Measurements from ENCODE around the gene CNPY1. TPM values are rescaled to one million over a fixed set of nuclear protein-coding genes. Genes with fewer than 3 reads are reported as not detected.

The CNPY1 gene
- polyA plus RNA-seq, 2 of the 4 experiments (the other 2 are of a cell fraction), result not detected

DNA sequence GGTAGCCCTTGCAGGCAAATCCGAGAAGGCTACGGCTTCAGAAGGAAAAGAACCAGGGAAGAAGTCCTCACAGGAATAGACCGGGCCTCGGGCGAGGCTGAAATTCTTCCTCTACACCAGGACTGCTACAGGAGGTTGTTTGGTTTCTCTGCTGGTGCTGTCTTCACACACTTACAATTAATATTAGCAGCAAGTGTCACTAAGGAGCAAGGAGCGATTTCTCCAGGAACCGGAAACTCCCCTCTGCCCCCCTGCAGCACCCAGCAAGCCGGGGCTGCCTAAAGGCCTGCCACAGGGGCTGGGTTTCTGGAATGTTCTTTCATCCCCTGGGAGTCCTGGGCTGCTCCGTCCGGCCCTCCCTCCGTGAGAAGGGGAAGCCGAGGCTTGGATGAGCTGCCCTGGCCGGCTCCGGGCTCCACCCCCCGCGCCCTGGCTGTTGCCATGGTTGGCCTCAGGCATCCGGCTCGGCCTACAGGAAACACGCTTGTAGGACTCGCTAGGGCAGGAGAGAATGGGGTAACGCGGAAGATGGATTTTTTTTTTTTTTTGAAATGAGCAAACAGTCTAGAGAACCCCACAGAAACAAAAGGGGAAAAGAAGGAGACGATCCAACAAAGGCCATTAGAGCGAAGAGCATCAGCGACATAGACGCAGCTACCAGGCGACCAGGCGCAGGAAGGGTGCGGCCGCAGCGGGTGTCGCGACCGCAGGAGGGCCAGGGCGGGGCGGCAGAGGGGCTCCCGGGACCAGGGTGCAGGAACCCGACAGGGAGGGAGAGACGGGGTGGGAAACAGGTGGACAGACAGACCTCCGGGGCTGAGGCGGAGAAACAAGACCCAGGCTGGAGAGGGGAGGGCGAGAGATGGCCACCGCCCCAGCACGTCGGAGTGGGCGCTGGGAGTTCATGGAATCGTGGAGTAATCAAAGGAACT, 55.4 kb downstream of the CNPY1 start:
- ATAC-seq (no peak), DNase-seq (ENCODE audit: low read depth in 1 of 2, low spot score in 1 of 2) (no peak), FAIRE-seq (no peak)
- Histone ChIP-seq H3K4me1 (no peaks in the 10 kb centered on the region), H3K9me3 (no peaks in the 10 kb centered on the region), H3K27ac (no peak overlapping the region), H3K4me3 (no peak overlapping the region), H3K4me2 (no peak overlapping the region)
- ChIA-PET POLR2A (no interaction called here), CTCF (no interaction called here)
- WGBS (ENCODE audit: missing lambda C conversion rate), result 86% methylated on average over 44 of the region's 47 CpGs
- TF ChIP-seq, protein P1, sequence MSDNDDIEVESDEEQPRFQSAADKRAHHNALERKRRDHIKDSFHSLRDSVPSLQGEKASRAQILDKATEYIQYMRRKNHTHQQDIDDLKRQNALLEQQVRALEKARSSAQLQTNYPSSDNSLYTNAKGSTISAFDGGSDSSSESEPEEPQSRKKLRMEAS (IDR thresholded peaks at IDR 0.05), result no peak
- TF ChIP-seq RARB (CRISPR knock-in tag; IDR thresholded peaks at IDR 0.05) (no peak), NFE2L2 (conservative IDR thresholded peaks at IDR 0.05; ENCODE audit: low read length) (no peak), CHD4 (IDR thresholded peaks at IDR 0.05; ENCODE audit: borderline replicate concordance) (no peak), HDAC2 (IDR thresholded peaks at IDR 0.05) (no peak), NR3C1 (IDR thresholded peaks at IDR 0.05) (no peak), FOSL2 (IDR thresholded peaks at IDR 0.05) (no peak), FOSL2 (CRISPR knock-in tag; IDR thresholded peaks at IDR 0.05) (no peak), FOSB (CRISPR knock-in tag; IDR thresholded peaks at IDR 0.05) (no peak), ZC3H11A (IDR thresholded peaks at IDR 0.05) (no peak), ZFP36 (IDR thresholded peaks at IDR 0.05; ENCODE audit: borderline replicate concordance, partially characterized antibody) (no peak), RNF2 (IDR thresholded peaks at IDR 0.05; ENCODE audit: borderline replicate concordance, low read depth) (no peak), RCOR1 (IDR thresholded peaks at IDR 0.05; ENCODE audit: low read depth, low read length) (no peak)
- TF ChIP-seq, protein P2, sequence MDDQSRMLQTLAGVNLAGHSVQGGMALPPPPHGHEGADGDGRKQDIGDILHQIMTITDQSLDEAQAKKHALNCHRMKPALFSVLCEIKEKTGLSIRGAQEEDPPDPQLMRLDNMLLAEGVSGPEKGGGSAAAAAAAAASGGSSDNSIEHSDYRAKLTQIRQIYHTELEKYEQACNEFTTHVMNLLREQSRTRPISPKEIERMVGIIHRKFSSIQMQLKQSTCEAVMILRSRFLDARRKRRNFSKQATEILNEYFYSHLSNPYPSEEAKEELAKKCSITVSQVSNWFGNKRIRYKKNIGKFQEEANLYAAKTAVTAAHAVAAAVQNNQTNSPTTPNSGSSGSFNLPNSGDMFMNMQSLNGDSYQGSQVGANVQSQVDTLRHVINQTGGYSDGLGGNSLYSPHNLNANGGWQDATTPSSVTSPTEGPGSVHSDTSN (IDR thresholded peaks at IDR 0.05), result no peak
- TF ChIP-seq, protein P3, sequence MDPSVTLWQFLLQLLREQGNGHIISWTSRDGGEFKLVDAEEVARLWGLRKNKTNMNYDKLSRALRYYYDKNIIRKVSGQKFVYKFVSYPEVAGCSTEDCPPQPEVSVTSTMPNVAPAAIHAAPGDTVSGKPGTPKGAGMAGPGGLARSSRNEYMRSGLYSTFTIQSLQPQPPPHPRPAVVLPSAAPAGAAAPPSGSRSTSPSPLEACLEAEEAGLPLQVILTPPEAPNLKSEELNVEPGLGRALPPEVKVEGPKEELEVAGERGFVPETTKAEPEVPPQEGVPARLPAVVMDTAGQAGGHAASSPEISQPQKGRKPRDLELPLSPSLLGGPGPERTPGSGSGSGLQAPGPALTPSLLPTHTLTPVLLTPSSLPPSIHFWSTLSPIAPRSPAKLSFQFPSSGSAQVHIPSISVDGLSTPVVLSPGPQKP (IDR thresholded peaks at IDR 0.05; ENCODE audit: low read depth, low read length), result no peak

DNA sequence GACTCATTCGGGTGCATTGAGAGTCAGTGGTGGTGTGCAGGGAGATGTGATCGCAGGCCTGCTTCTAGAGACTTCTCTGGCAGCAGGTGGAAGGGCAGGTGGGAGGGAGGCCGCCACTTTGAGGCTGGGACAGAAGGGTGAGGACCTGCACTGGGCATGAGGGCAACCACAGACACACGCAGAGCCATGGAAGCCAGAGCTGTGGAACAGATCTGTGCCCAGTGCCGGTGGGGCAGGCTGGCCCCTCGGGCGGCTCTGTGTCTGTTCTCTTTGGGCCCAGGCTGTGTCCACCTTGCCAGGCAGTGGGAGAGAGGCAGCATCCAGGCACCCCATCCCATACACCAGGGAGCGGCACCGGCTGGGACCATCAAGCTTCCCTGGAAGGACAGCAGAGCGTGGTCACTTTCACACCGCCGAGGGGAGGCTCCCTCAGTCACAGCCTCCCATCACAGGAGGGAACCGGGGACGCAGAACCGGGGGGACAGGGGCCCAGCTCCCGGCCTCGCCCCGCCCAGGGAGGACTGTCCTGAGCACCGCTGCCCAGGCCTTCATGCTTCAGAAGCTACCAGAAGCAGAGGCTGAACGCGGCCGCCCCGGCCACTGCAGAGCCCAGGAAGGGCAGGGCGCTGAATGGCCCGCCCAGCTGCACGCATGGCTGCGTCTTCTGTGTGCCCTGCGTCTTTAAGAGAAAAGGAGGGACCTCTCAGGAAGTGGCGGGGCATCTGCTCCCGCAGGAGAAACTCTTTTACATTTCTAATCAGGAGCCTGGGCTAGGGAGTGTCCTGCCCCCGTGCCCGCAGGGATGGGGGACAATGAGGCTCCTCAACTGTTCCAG, 56.3 kb downstream of the CNPY1 start:
- ChIA-PET CTCF (no interaction called here), POLR2A (no interaction called here)
- no peaks in the 10 kb centered on the region for H3K9me3 ChIP-seq
- DNase-seq (ENCODE audit: low read depth in 1 of 2, low spot score in 1 of 2) (no peak), FAIRE-seq (no peak), ATAC-seq (no peak; a peak in 1 of 6 replicates)
- H3K4me3 ChIP-seq, result no peak overlapping the region
- H3K27ac ChIP-seq, result no peak overlapping the region
- WGBS (ENCODE audit: missing lambda C conversion rate), result 61% methylated on average over 16 of the region's 32 CpGs
- TF ChIP-seq GATA3 (IDR thresholded peaks at IDR 0.05; ENCODE audit: borderline replicate concordance), result no peak
- no peak for TF ChIP-seq ZNF302 (CRISPR knock-in tag; IDR thresholded peaks at IDR 0.05)
- H3K4me1 ChIP-seq, result no peaks in the 10 kb centered on the region
- no peak overlapping the region for H3K4me2 ChIP-seq

DNA sequence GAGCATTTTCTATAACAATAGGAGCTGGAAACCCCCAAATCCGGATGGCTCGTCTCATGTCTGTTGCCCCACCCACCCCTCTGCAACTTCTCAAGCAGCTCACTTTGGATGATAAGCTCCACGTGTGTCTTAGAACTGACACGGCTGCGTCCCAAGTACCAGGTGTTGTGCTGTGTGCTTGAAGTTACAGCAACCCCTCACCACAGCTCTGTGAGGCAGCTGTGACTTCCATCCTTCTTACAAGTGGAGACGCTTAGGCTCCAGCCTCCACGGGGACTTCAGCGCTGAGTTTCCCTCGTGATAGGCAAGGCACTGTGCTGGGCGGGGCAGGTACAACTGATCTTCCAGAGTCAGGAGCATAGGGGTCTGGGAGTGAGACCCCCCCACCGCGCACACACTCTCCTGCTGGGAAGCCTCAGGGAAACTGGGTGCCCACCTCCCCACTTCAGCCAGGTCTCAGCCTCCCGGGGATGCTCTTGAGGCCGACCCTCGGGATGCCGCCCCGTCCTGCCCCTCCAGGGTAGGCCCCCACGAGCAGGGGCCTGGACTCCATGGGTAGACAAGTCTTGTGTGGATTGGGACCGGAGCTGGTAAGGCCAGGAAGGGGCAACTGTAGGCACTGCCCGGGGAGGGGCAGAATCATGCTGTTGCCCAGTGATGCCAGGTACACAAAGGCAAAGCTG, 57.1 kb downstream of the CNPY1 start:
- Histone ChIP-seq H3K9me3 (no peaks in the 10 kb centered on the region), H3K4me3 (no peak overlapping the region), H3K4me2 (no peak overlapping the region), H3K4me1 (no peaks in the 10 kb centered on the region), H3K27ac (no peak overlapping the region)
- CTCF ChIA-PET, result no interaction called here
- no peak for ATAC-seq
- FAIRE-seq, result no peak
- POLR2A ChIA-PET, result no interaction called here
- DNase-seq (ENCODE audit: low read depth in 1 of 2, low spot score in 1 of 2), result no peak
- 66% methylated on average over 16 of the region's 20 CpGs for WGBS (ENCODE audit: missing lambda C conversion rate)
- TF ChIP-seq CBX8 (IDR thresholded peaks at IDR 0.05), result no peak
- TF ChIP-seq EP300 (IDR thresholded peaks at IDR 0.05), result no peak
